Kidney (tissue), 14 donors: ENCODE data around the gene USP22. TPM values are rescaled to one million over a fixed set of nuclear protein-coding genes. Genes with fewer than 3 reads are reported as not detected.

Experiments
- DNase-seq, 5 donors: peaks; one replicate each; pipeline ENCODE4 v3.0.0-alpha.2; 2013 to 2020
- FAIRE-seq: peaks from 2 replicates; lab custom pipeline; 2012; peaks lifted over from hg19 to GRCh38; lab: Jason Lieb, UNC
- H3K27ac ChIP-seq, 2 donors: one replicate each; pipeline ENCODE4 v1.7.0; 2013; ENCODE audit warnings: low read depth in 2 of 2, low read length in 2 of 2, inconsistent platforms in 1 of 2
- H3K27me3 ChIP-seq: one replicate; pipeline ENCODE4 v1.7.1; 2013; ENCODE audit warnings: low read length, inconsistent platforms; ENCODE audit not compliant: control insufficient read depth, insufficient read depth
- H3K36me3 ChIP-seq, 3 donors: one replicate each; pipeline versions ENCODE4 v1.7.0 to v1.7.1; 2013; ENCODE audit warnings: low read length in 3 of 3, control low read depth in 1 of 3, inconsistent platforms in 1 of 3; ENCODE audit not compliant: insufficient read depth in 3 of 3, control insufficient read depth in 2 of 3
- H3K4me1 ChIP-seq, 3 donors: one replicate each; pipeline versions ENCODE4 v1.7.0 to v1.7.1; 2013; ENCODE audit warnings: low read length in 3 of 3, inconsistent platforms in 1 of 3, low read depth in 1 of 3; ENCODE audit not compliant: control insufficient read depth in 2 of 3, insufficient read depth in 2 of 3
- H3K4me3 ChIP-seq, 3 donors: one replicate each; pipeline versions ENCODE4 v1.7.0 to v1.8.1; 2013; ENCODE audit warnings: low read length in 3 of 3, control low read depth in 1 of 3, inconsistent platforms in 1 of 3
- H3K9ac ChIP-seq, 3 donors: one replicate each; pipeline versions ENCODE4 v1.7.0 to v1.7.1; 2013; ENCODE audit warnings: low read length in 3 of 3, control low read depth in 1 of 3, inconsistent platforms in 1 of 3
- H3K9me3 ChIP-seq, 3 donors: one replicate each; pipeline versions ENCODE4 v1.7.0 to v1.7.1; 2013; ENCODE audit warnings: low read length in 3 of 3, control low read depth in 1 of 3, inconsistent platforms in 1 of 3; ENCODE audit not compliant: control insufficient read depth in 2 of 3, insufficient read depth in 1 of 3
- CTCF ChIP-seq: IDR thresholded peaks from 3 replicates; pipeline ENCODE4 v1.5.1; 2012; ENCODE audit warnings: mild to moderate bottlenecking, moderate library complexity, borderline replicate concordance; ENCODE audit not compliant: insufficient read depth; ENCODE audit errors: extremely low read depth
- intact Hi-C: fragments of 100-400 bp; cut with DNase I; formaldehyde crosslinking; loops from one replicate; pipeline ENCODE4 v1.11.1; 2022
- polyA plus RNA-seq: library from polyadenylated mRNA; stranded (reverse); fragments of 350-450 nt; fragmentation: Illumina TruSeq; extraction: RNeasy Lipid Tissue Mini Kit (QIAGEN cat#74804); gene quantifications from one replicate; pipeline ENCODE4 v1.2.3, GENCODE V29; 2014; ENCODE audit warnings: low read depth, low replicate concordance; ENCODE audit not compliant: insufficient read depth
- total RNA-seq: library from RNA; stranded (reverse); fragmentation: NEBNext Ultra II Directional; extraction: Animal tissue kit (Norgen Biotek cat#: 25700); gene quantifications from one replicate; pipeline ENCODE4 v1.2.1, GENCODE V29; 2021
- donor health status: control.
- donor health status: control.
- donor health status: control.
- donor health status: control.
- donor health status: control.
- donor health status: DM: yes; HTN: yes; CAD: no.
- donor health status: Normal renal cell carcinoma (clear cell type).

The USP22 gene
- total and polyA plus RNA-seq, 2 donors from 2014 or later = 47.8 to 176 TPM

- H3K27me3 ChIP-seq = no peaks in the 10 kb centered on the region
- H3K27ac ChIP-seq = no peak overlapping the region
- peaks cover 0 to 4% (median 0%) of the 10 kb centered on the region in 3 donors for H3K4me1 ChIP-seq
- H3K9ac ChIP-seq = no peak overlapping the region
- H3K9me3 ChIP-seq = no peaks in the 10 kb centered on the region
- DNase-seq = no peak
- TF ChIP-seq CTCF = no peak
- intact Hi-C loops = no loop called here
- no peak overlapping the region for H3K4me3 ChIP-seq
- no peak for FAIRE-seq
- peaks cover 15 to 72% (median 38%) of the 10 kb centered on the region in 3 donors for H3K36me3 ChIP-seq
Observed at GRCh38 chr17:21024024-21024423, 18.8 kb downstream of the USP22 start.

DNA sequence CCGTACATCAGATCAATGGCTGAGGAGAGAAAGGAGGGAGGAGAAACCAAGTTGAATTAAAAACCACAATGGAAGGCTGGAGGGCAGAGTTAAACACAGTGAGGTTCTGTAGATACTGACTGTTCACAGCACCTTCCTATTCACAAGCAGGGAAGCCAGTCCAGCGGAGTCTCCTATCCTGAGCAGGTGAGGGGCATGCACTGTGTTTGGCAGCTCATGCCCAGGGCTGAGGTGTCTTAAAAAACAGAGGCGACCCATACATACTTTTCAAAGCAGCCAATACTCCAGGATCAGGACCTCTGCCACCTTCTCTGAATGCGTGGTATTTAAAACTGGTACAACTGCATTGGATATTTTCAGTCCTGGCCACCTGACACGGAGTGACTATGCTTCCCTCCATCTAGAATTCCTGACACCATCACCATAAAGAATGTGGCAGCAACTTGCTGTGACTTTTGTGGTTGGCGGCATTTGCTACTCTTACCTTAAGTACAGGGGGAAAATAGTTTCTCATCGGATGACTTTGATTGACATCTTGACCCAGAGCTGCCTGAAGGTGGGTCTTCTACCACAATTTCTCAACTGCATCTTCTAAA lies 21.5 kb downstream of the USP22 start:
- H3K4me1 ChIP-seq = peaks cover 0 to 2% (median 0%) of the 10 kb centered on the region in 3 donors
- H3K4me3 ChIP-seq = no peak overlapping the region
- DNase-seq (no peak), FAIRE-seq (no peak)
- no peaks in the 10 kb centered on the region for H3K9me3 ChIP-seq
- H3K9ac ChIP-seq = no peak overlapping the region
- no peak for TF ChIP-seq CTCF
- H3K36me3 ChIP-seq = peaks cover 28 to 75% (median 57%) of the 10 kb centered on the region in 3 donors
- no peak overlapping the region for H3K27ac ChIP-seq
- H3K27me3 ChIP-seq = no peaks in the 10 kb centered on the region
- intact Hi-C loops = no loop called here

DNA sequence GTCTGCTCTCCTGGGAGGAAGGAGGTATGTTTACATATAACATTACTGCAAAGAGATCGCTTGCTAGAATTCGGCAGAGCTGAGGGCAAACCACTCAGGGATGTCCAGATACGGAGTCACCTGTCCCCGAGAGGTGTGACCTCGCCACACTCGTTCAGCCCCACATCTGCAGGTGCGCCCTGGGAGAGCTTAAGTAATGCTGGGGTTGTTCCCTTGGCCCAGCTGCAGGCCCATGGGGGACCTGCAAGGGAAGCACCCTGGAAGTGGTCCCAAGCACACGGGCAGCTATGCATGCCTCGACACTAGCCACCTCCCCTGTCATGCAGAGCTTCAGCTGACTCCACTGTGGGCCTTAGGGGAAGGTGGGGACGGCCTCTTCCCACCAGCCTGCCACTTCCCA lies 22.2 kb downstream of the USP22 start:
- no peak for FAIRE-seq
- H3K4me3 ChIP-seq = no peak overlapping the region
- peaks cover 27 to 75% (median 60%) of the 10 kb centered on the region in 3 donors for H3K36me3 ChIP-seq
- no peaks in the 10 kb centered on the region for H3K9me3 ChIP-seq
- H3K27me3 ChIP-seq = no peaks in the 10 kb centered on the region
- no peak for TF ChIP-seq CTCF
- H3K27ac ChIP-seq = no peak overlapping the region
- intact Hi-C loops = no loop called here
- no peak for DNase-seq
- peaks cover 0 to 2% (median 0%) of the 10 kb centered on the region in 3 donors for H3K4me1 ChIP-seq
- no peak overlapping the region for H3K9ac ChIP-seq
